Stimulated activated CD4-positive, alpha-beta T cell treated with anti-CD3 and anti-CD28 coated beads, Interleukin-1b, Interleukin-23, amount 100 ng/mL, for 1 hour (primary cell): ENCODE measurements around the gene SRP9.

ENCODE experiments used
- DNase-seq, 2 donors: peaks; one replicate each; pipeline ENCODE4 v3.0.0-alpha.2; 2020; ENCODE audit warnings: low read depth in 2 of 2

Gene SRP9

GRCh38 chr1:225838793-225839192, 61.2 kb downstream of the SRP9 start:
- no peak for DNase-seq
